ENCODE measurements around the gene PGAP1.
A peak's percentile ranks its signal among the peaks of the same experiment; 100 is the strongest.
"Not testable (repeated sequence)": the region's sequence is repeated elsewhere in the genome, so short reads cannot be mapped to it uniquely, and the experiment has no call there.

PGAP1 gene

DNA sequence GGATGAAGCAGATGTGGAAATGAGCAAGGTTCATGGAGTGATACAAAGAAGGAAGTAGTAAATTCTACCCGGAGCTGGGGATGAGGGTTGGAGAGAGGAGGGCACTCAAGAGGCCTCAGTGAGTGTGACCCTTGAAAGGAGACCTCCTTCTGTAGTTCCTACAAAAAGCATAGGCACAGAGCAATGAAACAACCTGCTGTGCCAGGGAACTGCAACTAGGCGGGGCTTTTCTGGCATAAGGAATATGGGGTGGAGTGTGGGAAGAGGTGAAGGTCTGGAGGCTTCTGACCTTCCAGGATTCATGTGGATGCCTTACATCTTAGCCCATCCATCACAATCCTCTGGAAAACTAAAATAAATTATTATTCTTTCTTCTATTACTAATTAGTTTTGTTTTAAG is 25.5 kb upstream of the PGAP1 start:
- peak in 1 of 4 experiments; percentile 10 for DNase-seq

- no peak for DNase-seq
These were observed 22.6 kb upstream of the PGAP1 start for GRCh38 chr2:196949116-196949515.

DNA sequence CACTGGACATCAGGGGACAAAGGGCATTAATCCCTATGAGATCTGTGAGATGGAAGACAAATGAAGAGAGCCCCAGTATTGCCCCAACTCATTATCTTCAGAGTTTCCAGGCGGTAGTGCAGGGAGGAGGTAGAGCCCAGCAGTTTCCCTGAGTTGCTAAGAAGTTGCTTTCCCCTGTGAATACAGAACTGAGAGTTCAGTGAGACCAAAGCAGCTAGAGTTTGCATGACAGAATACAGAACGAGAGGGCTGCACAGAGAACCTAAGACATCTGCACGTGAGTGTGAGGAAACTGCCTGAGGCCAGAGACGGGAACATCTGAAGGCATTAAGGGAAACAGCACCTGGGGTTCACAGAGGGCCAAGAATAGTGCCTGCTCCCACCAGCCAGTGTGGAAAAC is 18.1 kb upstream of the PGAP1 start:
- peak in 1 of 4 experiments; percentile 22 for DNase-seq

DNA sequence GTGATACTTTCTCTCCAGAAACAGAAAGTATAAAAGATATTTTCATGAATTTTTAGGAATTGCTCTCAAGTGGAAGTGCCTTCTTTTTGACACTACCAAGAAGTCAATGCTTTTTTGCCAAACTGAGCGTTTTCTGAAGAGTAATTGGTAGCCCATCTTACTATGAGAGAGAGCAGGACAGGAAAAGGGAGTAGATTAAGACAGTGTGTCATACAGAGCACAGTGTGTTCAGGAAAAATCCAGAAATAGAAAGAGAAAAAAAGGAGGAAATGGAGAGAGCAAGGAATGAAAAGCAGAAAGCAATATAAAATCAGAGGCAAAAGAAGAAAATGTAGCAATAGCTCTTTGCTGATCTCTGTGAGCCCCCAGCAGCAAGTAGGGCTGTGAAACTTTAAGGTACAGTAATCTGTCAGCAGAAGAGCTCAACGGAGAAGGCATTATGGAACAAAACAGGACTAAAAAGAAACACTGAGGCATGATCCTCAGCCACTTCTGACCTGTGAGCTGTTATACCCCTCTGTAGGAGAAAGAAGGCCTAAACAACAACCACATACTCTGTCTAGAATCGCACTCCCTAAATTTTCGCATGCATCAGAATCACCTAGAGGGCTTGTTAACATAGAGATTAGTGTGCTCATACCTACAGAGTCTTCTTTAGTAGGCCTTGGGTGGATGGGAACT is 15.0 kb upstream of the PGAP1 start:
- no peak for DNase-seq

DNA sequence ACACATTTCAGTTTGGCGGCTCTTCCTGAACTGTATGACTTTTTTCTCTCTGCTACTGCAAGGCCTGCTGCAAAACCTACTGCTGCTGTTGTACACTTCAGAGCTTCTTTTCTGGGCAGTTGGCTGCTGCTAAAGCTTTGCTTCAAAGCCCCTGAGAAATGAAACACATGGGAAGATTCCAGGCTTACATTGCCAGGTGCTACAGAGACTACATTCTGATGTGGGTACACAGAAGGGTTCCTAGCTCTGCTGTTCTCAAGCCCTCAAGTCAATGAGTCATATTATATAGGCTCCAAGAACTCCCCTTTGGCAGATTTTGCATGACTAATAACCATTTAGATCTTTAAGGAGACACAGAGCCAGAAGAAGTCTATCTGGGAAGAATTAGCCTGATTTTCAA is 12.9 kb upstream of the PGAP1 start:
- no peak for DNase-seq

DNA sequence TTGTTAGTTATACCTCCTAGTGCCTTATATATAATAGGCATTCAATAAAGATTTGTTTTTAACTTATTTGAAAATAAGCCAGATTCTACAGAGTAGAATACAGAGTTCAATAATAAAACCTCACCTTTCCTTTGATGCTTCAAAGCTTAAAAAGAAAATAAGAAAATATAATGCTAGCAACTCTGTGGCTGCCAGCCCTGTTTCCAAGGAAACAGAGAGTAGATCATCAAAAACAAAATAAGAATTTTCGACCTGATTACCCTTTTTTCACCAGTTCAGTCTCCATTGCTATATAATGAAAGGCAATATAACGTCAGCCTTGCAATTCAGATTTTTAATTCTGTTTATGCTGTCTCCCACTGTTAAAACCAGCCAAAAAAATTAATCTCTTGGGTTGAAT is 8.9 kb upstream of the PGAP1 start:
- DNase-seq = no peak

DNA sequence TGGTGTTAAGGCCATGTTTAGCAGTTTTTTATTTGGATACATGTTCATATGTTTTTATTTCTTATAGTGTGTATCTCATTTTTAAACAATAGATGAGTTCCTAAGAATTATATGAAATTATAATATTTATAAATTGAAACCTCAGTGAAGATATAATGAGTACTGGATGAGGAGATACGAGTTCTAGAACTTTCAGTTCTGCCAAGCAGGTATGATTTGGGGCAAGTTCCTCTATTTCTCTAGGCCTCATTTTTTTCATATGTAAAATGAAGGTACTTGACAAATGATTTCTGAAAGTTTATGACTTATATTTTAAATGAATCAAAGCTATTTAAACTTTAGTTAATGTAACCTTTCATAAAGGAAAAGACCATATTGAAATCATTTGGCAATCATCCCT is 8.2 kb upstream of the PGAP1 start:
- DNase-seq = no peak

GRCh38 chr2:196931555-196931954 is 5.0 kb upstream of the PGAP1 start:
- no peak for DNase-seq

DNA sequence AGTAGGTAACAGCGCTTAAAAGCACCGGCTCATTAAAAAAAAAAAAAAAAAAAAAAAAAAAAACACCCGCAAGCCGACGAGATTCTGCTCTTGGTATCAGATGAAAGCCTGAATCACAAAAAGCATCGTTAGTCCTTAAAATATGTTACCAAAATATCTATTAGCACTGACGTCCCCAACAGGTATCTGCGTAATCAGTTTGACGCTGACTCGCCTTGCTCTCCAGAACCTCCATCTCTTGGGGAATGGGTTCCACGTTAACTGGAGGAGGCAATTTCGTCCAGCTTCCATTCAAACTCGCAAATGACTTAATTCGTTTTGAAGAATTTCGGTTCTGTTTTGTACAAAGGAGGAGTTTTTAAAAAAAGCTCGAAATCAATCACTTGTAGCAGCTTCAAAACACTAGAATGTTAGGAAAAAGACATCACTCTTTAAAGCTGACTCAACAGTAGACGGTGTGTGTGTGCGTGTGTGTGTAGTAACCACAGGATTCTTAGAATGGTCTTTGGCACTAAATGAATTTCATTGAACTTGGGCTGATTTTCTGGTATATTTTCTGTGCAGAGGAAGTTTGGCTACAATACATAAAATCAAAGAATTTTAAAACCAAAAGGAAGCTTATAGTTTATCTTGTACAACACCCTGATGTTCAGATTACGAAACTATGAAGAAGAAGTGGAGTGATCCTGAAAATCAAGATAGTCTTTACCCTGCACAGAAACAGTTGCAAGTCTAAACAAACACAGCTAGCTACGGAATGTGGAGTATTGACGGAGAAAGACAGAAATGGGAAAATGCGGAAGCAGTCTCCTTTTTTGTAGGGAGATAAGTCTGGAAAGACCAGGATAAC is 1.1 kb upstream of the PGAP1 start:
- peak in 2 of 4 experiments; percentile 20 to 29 for DNase-seq

GRCh38 chr2:196925768-196926561 is 542 bp downstream of the PGAP1 start:
- DNase-seq = peak; percentile 51 to 68 (median 56)

DNA sequence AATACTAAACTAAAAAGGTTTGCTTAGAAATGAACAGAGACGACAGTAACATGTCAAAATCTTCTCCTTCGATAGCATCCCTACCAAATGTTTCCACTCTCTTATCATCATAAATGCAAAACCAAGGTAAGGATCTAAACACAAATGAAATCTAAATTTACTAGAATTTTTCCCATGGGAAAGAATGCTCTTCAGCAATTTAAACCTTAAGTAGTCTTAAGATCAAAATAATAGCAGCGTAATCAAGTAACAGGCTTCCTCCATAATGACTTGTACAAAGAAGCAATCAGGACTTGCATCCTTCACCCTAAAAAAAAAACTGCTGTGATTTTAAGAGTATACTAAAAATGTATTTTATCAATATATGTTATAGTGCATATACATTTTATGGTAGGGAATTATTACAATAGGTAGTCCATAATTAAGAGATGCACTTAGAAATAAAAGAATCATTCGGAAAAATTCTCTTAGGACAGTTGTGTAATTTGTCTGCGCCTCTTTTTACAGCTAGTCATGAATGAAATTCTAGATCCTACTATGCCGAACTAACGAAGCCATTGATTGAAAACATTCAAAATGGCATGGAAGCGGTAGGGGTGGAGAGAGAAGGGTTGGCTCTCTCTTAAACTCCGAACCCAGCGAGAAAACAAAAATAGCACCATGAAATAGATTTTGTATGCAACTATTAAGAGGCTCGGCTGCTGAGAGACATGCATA is 1.3 kb downstream of the PGAP1 start:
- DNase-seq = no peak

DNA sequence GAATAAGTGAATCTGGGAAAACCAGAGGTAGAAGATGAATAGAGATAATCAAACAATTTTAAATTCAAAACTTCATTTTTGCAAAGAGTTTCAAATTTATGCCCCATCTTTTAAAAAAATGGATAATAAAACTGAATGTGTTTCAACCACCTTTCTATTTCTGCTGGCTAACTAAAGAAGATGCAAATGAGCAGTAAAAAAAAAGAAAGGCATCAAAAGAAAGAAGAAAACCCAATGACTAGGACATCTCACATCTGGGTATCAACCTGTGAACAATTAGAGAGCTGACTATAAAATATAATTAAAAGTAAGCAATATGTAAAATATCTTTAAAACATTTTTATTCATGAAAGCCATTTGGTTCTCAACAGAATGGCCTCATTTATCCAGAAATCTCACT is 2.5 kb downstream of the PGAP1 start:
- no peak for DNase-seq

GRCh38 chr2:196918927-196919326 is 7.6 kb downstream of the PGAP1 start:
- no peak for DNase-seq

DNA sequence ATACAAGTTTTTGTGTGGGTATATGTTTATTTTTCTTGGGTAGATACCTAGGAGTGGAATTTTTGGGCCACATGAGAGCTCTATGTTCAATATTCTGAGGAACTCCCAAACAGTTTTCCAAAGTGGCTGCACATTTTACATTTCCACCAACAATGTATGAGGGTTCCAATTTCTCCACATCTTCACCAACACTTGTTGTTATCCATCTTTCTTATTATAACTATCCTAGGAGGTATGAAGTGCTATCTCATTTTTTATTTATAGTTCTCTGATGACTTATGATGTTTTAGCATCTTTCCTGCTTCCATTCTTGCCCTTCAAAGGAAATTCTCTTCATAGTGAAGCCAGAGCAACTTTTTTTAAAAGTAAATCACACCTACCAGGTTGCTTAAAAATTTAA is 8.7 kb downstream of the PGAP1 start:
- no peak for DNase-seq

- no peak for DNase-seq
These were observed 10.9 kb downstream of the PGAP1 start for GRCh38 chr2:196915507-196916189.

- DNase-seq = peak in 1 of 4 experiments; percentile 7
These were observed 11.5 kb downstream of the PGAP1 start for GRCh38 chr2:196914867-196915460.

DNA sequence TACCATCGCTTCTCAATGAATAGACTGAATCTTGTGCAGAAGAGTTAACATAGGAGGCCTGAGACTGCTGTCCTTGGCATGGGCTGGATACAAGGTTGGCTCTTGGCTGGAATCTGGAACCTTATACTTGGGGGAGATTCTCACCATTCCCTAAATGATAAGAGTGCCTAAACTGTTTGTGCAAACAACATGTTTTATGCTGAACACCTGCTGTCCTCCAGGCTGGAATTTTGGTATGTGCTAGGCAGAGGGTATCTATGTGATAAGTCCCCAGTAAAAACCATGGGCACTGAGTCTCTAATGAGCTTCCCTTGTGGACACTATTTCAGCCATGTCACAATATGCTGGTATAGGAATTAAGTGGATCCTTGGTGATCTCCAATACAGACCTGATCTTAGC is 12.8 kb downstream of the PGAP1 start:
- no peak for DNase-seq

DNA sequence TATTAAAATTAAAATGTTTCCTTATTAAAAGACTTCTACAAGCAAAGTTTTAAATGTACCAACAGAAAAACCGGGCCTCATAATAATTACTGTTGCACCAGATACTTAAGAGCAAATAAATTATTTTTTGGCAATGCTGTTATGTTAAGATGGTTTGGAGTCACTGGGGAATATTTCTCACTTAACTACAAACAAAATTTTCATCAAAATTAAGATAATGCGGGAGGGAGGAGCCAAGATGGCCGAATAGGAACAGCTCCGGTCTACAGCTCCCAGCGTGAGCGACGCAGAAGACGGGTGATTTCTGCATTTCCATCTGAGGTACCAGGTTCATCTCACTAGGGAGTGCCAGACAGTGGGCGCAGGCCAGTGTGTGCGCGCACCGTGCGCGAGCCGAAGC is 21.1 kb downstream of the PGAP1 start:
- DNase-seq = not testable (repeated sequence)

DNA sequence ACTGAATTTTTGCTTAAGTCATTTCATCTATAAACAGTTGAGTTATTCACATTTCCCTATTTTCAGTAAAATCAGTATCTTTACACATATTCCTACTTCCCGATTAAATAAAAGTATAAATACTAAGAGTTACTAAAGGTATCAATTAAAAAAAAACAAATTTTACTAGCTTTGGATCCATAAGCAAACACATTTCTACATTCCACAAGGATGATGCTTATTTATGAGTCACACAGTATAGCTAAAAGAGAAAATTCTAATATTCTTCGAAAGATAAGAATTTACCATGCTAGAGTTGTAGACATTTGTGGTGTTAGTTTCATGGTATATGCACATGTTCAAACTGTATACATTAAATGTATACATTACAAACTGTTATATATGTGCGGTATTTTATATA is 23.7 kb downstream of the PGAP1 start:
- no peak for DNase-seq

- DNase-seq = no peak
These were observed 25.7 kb downstream of the PGAP1 start for GRCh38 chr2:196900843-196901242.

- DNase-seq = no peak
These were observed 26.5 kb downstream of the PGAP1 start for GRCh38 chr2:196899976-196900375.

GRCh38 chr2:196891136-196891535 is 35.4 kb downstream of the PGAP1 start:
- DNase-seq = peak; percentile 4 to 73 (median 44)

All from suppressor macrophage (primary cell).